GM12801 (cell line): ENCODE measurements around the gene MACROD2.

Experiments used
- TF ChIP-seq, protein P1 (sequence below): IDR thresholded peaks from one replicate; pipeline ENCODE4 v1.5.1; 2011; ENCODE audit warnings: control low read depth; ENCODE audit not compliant: insufficient read length; ENCODE audit errors: extremely low read depth

The MACROD2 gene

DNA sequence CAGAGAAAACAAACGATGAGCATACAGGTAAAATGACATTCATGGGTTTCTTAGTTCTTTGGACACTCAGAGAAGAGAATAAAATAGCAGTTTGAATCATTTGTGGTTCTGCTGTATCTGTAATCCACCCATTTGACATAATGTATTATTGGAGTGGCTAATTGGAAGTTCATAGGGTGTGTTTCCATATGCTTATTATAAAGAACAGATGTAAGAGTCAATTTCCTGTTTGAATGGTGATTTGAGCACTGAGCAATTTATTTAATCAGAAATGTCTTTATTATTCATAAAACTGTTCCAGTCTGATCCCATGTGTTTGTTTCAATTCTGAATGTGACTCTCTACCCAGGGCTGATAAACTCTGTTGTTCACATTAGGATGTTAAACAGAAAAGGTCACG lies 1638.8 kb downstream of the MACROD2 start:
- TF ChIP-seq, protein P1, sequence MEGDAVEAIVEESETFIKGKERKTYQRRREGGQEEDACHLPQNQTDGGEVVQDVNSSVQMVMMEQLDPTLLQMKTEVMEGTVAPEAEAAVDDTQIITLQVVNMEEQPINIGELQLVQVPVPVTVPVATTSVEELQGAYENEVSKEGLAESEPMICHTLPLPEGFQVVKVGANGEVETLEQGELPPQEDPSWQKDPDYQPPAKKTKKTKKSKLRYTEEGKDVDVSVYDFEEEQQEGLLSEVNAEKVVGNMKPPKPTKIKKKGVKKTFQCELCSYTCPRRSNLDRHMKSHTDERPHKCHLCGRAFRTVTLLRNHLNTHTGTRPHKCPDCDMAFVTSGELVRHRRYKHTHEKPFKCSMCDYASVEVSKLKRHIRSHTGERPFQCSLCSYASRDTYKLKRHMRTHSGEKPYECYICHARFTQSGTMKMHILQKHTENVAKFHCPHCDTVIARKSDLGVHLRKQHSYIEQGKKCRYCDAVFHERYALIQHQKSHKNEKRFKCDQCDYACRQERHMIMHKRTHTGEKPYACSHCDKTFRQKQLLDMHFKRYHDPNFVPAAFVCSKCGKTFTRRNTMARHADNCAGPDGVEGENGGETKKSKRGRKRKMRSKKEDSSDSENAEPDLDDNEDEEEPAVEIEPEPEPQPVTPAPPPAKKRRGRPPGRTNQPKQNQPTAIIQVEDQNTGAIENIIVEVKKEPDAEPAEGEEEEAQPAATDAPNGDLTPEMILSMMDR = no peak

DNA sequence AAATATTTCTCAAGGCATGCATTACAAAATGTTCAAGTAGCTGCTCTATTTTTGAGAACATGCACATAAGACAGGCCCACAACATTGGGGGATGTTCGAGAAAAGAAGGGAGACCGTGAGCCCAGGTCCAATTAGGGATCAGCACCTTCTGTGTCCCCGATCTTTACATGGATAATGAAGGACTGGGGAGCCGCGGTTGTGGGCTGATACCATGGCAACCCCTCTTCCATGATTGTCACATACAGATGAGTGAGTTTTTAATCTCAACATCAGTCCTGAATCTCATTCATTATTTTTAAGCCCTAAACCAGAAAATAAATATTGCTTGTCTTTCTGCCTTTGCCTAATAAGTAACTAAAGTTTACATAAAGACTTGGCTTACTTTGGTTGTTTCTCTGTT lies 1642.2 kb downstream of the MACROD2 start:
- TF ChIP-seq, protein P1 = no peak

DNA sequence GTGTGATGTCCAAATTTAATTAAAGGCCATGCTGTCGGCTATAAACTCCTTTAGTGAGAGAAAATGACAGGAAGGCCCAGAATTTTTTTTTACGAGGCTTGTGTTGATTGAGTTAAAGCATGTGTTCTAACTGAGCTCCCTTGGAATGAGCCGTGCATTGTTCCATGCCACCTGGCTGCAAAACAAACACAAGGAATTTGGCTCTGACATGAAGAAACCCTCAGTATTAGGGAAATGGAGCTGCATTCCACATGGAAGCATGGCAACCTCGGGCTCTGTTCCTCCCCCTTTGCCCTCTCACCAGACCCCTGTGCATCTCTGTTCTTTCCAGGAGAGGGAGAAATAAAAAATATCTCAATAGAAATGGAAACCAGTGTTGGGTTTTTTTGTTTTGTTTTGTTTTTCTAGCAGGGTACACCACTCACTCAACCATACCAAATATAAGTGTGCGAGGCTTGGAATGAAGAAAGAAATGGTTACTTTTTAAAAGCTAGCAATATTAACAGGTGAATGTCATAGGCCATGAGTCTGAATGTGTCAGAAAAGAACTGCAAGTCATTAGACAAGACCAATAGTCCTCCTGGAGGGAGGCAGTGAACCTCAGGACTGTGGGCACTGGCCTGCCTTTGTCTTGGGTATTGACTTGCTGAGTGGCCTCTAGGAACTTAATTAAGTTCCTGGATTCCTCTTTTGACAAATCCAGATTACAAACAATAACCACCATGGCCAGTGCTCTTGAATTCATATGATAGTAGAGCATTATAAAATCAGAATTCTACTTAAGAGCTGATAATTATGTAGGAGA lies 1642.8 kb downstream of the MACROD2 start:
- TF ChIP-seq, protein P1 = no peak

DNA sequence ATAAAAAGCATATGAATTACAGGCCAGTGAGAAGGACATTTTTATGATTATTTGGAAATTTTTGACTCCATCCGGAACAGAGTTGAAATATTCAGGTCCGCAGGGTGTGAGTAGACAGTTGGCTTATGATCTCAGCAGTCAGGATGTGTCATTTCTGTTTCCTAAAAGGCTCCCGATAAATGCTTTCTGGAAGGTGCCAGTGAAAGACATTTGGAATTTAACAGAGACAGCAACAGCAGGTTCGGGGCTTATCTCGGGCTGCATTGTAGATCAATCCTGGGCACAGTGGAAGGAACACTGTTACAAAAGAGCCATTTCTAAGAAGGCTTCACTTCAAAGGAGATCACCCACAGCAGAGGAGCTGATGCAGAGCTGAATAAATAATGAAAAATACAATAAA lies 1643.5 kb downstream of the MACROD2 start:
- TF ChIP-seq, protein P1 = no peak

DNA sequence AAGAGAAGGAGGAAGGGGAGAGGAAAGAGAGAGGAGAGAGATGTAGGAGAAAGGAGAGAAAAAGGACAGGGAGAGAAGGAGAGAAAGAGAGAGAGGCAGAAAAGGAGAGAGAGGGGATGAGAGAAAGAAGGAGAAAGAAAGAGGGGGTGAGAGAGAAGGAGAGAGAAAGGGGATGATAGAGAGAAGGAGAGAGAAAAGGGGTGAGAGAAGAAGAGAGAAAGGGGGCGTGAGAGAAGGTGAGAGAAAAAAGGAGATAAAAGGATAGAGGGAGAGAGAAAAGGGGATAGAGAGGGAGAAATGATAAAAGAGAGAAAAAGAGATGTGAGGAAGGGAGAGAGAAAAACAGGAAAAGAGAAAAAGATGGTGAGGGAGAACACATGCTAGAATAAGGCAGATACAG lies 1644.5 kb downstream of the MACROD2 start:
- TF ChIP-seq, protein P1 = no peak

DNA sequence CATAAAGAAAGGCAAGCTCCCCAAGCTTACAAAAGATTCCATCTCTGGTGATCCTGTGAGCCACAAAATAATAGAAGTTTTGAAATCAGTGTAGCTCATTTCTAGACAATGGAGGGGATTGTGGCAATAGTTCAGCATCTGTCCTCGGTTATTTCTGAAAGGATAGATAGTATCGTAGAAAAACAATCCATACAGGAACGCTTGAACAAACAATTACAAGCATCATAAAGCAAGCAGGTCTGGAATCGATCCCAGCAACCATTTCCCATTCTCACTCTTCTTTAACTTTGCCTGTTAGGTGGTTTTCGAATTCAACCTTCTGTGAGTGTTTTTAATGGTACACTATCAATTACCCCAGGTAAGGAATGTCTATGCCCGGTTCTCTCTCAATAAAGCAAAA lies 1646.8 kb downstream of the MACROD2 start:
- TF ChIP-seq, protein P1 = no peak

DNA sequence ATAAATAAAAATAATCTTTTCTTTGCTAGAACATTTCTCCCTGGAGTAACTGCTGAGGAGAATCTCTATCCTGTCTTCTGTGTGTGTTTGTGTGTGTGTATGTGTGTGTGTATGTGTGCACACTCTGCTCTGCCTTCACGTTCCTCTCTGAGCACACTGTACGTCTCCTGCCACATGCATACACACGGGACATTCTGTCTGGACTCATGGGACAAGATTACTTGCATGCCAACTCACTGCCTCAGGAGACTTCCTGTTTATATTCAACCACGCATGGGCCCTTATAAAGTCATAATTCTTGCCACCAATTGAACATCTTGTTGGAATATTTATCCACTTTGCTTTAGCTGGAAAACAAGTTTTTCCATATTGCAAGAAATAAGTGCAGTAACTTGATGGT lies 1647.4 kb downstream of the MACROD2 start:
- TF ChIP-seq, protein P1 = no peak
